Body of pancreas (tissue), 4 donors: ENCODE data around the gene ZBTB20. TPM values are rescaled to one million over a fixed set of nuclear protein-coding genes. Genes with fewer than 3 reads are reported as not detected.
A peak's percentile ranks its signal among the peaks of the same experiment; 100 is the strongest.

Experiments
- ATAC-seq: fragments of 150-250 bp; one replicate; pipeline ENCODE4 v1.9.1; 2016
- DNase-seq, 4 donors: peaks; one replicate each; pipeline ENCODE4 v3.0.0-alpha.2; 2019
- H3K27ac ChIP-seq, 4 donors: fragments of 200-600 bp; sonication (generic); 1 replicate in 3 of 4; 2 replicates in 1 of 4; pipeline versions ENCODE4 v1.5.1 to v1.6.1; 2016 to 2019; ENCODE audit warnings: mild to moderate bottlenecking in 1 of 4, mixed read lengths in 1 of 4, moderate library complexity in 1 of 4
- H3K27me3 ChIP-seq, 2 donors: fragments of 200-600 bp; sonication (generic); one replicate each; pipeline ENCODE4 v1.6.0; 2016; ENCODE audit warnings: mild to moderate bottlenecking in 1 of 2
- H3K36me3 ChIP-seq, 2 donors: fragments of 200-600 bp; sonication (generic); replicated peaks in 1 of 2; 2 replicates each; pipeline ENCODE4 v1.5.1; 2016; ENCODE audit warnings: low read depth in 2 of 2; ENCODE audit not compliant: insufficient read depth in 1 of 2
- H3K4me1 ChIP-seq: fragments of 200-600 bp; sonication (generic); one replicate; pipeline ENCODE4 v1.6.0; 2016
- H3K4me3 ChIP-seq, 2 donors: fragments of 200-600 bp; sonication (generic); 1 replicate in 1 of 2; 2 replicates in 1 of 2; pipeline ENCODE4 v1.5.1; 2016 to 2019
- H3K9me3 ChIP-seq, 3 donors: fragments of 200-600 bp; sonication (generic); 1 replicate in 2 of 3; 2 replicates in 1 of 3; pipeline ENCODE4 v1.5.1; 2016
- CTCF ChIP-seq, 7 experiments: fragments of 450-650 bp in 4 of 7; fragments of 200-600 bp in 3 of 7; sonication (generic) in 3 of 7; IDR thresholded peaks; one replicate each; pipeline ENCODE4 v1.5.1; 2016 to 2019; ENCODE audit warnings: antibody characterized with exemption in 7 of 7
- POLR2A ChIP-seq, 3 donors: fragments of 450-650 bp; IDR thresholded peaks; one replicate each; pipeline ENCODE4 v1.6.1; 2016; ENCODE audit warnings: antibody characterized with exemption in 3 of 3, mild to moderate bottlenecking in 2 of 3
- WGBS, 2 donors: methylation state at CpG; one replicate each; pipeline ENCODE4 v1.1.5; 2017; 5-methylcytosine and 5-hydroxymethylcytosine counted together
- intact Hi-C: fragments of 100-400 bp; cut with DNase I; formaldehyde crosslinking; loops from one replicate; pipeline ENCODE4 v1.15.1; 2023
- total RNA-seq, 2 donors: library from RNA; depleted of rRNA; stranded (reverse); fragments of >200 nt; gene quantifications; one replicate each; pipeline ENCODE4 v1.1.0, GENCODE V29; 2016

Gene ZBTB20
- total RNA-seq, 2 donors from 2014 or later: 48.3 to 77.1 TPM

- H3K36me3 ChIP-seq: no peaks in the 10 kb centered on the region
- H3K4me3 ChIP-seq: no peak overlapping the region
- TF ChIP-seq CTCF (IDR thresholded peaks at IDR 0.05) (no peak), POLR2A (IDR thresholded peaks at IDR 0.05) (no peak)
- peaks cover 8% of the 10 kb centered on the region for H3K4me1 ChIP-seq
- ATAC-seq: no peak
- no peaks in the 10 kb centered on the region for H3K9me3 ChIP-seq
- intact Hi-C loops: no loop called here
- 83% methylated on average over 8 of the region's 8 CpGs for WGBS, 2 donors
- no peak overlapping the region for H3K27ac ChIP-seq
- no peaks in the 10 kb centered on the region for H3K27me3 ChIP-seq
- no peak for DNase-seq
Measured at GRCh38 chr3:114424337-114424736, 722.8 kb downstream of the ZBTB20 start.

GRCh38 chr3:114421204-114421603 lies 725.9 kb downstream of the ZBTB20 start:
- TF ChIP-seq POLR2A (IDR thresholded peaks at IDR 0.05): no peak
- TF ChIP-seq CTCF (IDR thresholded peaks at IDR 0.05): no peak
- H3K9me3 ChIP-seq: no peaks in the 10 kb centered on the region
- H3K27me3 ChIP-seq: no peaks in the 10 kb centered on the region
- intact Hi-C loops: no loop called here
- peaks cover 21% of the 10 kb centered on the region for H3K4me1 ChIP-seq
- no peak for DNase-seq
- no peak for ATAC-seq
- no peak overlapping the region for H3K27ac ChIP-seq
- 68 to 69% methylated on average over 7 of the region's 7 CpGs for WGBS, 2 donors
- H3K36me3 ChIP-seq: no peaks in the 10 kb centered on the region
- no peak overlapping the region for H3K4me3 ChIP-seq

GRCh38 chr3:114420072-114420471 lies 727.0 kb downstream of the ZBTB20 start:
- DNase-seq (no peak), ATAC-seq (no peak)
- no peak overlapping the region for H3K27ac ChIP-seq
- H3K36me3 ChIP-seq: no peaks in the 10 kb centered on the region
- no peak overlapping the region for H3K4me3 ChIP-seq
- intact Hi-C loops: no loop called here
- no peak for TF ChIP-seq CTCF (IDR thresholded peaks at IDR 0.05)
- no peak for TF ChIP-seq POLR2A (IDR thresholded peaks at IDR 0.05)
- peaks cover 21% of the 10 kb centered on the region for H3K4me1 ChIP-seq
- no peaks in the 10 kb centered on the region for H3K9me3 ChIP-seq
- 66 to 86% methylated on average over 3 of the region's 3 CpGs for WGBS, 2 donors
- no peaks in the 10 kb centered on the region for H3K27me3 ChIP-seq

GRCh38 chr3:114418724-114419543 lies 728.2 kb downstream of the ZBTB20 start:
- peaks cover 21% of the 10 kb centered on the region for H3K4me1 ChIP-seq
- H3K27ac ChIP-seq: peak overlapping the region; percentile 18 to 65 (median 40)
- ATAC-seq: peak; percentile 90
- H3K27me3 ChIP-seq: no peaks in the 10 kb centered on the region
- H3K4me3 ChIP-seq: no peak overlapping the region
- intact Hi-C loops: no loop called here
- peak in 2 of 4 donors; percentile 12 to 32 for DNase-seq
- TF ChIP-seq CTCF (IDR thresholded peaks at IDR 0.05) (peak; percentile 69 to 91 (median 86)), POLR2A (IDR thresholded peaks at IDR 0.05) (no peak)
- no peaks in the 10 kb centered on the region for H3K9me3 ChIP-seq
- WGBS, 2 donors: 20% methylated on average over 8 of the region's 8 CpGs
- no peaks in the 10 kb centered on the region for H3K36me3 ChIP-seq

GRCh38 chr3:114418107-114418506 lies 729.0 kb downstream of the ZBTB20 start:
- Histone ChIP-seq H3K36me3 (no peaks in the 10 kb centered on the region), H3K27me3 (no peaks in the 10 kb centered on the region), H3K4me3 (no peak overlapping the region), H3K4me1 (peaks cover 21% of the 10 kb centered on the region), H3K9me3 (no peaks in the 10 kb centered on the region), H3K27ac (peak overlapping the region in 2 of 4 donors; percentile 18 to 65)
- no peak for ATAC-seq
- DNase-seq: no peak
- TF ChIP-seq POLR2A (IDR thresholded peaks at IDR 0.05): no peak
- intact Hi-C loops: no loop called here
